Measurements from ENCODE around the gene RSL1D1.
"Not testable (repeated sequence)": the region's sequence is repeated elsewhere in the genome, so short reads cannot be mapped to it uniquely, and the experiment has no call there.

RSL1D1 gene

DNA sequence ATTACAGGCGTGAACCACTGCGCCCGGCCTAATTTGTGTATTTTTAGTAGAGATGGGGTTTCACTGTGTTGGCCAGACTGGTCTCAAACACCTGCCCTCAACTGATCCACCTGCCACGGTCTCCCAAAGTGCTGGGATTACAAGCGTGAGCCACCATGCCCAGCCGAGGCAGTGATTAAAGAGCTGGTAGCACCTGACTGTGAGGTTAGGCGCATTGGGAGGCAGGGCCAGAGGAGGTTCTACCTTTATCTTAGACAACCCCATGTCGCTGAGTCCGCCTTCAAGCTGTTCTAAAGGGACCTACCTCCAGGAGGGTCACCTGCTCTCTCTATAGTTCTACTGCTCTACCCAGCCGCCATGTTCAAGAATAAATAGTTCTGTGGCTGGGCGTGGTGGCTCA is 8.1 kb downstream of the RSL1D1 start:
- DNase-seq: no peak

DNA sequence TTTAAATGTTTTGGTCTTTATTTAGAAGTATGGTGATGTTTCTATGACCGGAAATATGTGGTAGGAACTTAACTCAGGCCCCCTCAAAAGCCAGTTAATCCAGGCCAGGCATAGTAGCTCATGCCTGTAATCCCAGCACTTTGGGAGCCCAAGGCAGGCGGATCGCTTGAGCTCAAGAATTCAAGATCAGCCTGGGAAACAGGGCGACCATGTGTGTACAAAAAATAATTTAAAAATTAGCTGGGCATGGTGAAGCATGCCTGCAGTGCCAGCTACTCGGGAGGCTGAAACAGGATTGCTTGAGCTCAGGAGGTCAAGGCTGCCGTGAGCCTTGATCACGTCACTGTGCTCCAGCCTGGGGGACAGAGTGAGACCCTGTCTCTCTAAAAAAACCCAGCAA is 10.3 kb downstream of the RSL1D1 start:
- DNase-seq: no peak

DNA sequence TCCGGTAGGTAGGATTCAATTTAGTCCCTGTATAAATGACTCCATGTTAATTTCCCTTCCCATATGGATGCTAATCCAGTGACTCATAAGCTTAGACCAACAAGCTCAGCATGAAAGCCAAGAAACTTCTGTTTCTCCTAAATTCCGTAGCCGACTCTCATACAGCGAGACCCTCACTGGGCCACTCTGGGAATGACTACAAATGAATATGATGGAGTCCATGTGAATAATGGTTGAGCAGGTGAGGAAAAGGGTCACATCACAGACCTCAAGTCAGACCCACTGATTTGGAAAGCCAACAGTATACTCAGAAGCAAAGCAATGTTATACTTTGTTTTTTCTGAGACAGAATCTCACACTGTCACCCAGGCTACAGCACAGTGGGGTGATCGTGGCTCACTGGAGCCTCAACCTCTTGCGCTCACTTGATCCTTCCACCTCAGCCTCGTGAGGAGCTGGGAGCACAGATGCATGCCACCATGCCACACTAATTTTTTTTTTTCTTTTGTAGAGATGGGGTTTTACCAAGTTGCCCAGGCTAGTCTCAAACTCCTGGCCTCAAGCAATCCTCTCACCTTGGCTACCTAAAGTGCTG is 14.6 kb downstream of the RSL1D1 start:
- no peak for DNase-seq

DNA sequence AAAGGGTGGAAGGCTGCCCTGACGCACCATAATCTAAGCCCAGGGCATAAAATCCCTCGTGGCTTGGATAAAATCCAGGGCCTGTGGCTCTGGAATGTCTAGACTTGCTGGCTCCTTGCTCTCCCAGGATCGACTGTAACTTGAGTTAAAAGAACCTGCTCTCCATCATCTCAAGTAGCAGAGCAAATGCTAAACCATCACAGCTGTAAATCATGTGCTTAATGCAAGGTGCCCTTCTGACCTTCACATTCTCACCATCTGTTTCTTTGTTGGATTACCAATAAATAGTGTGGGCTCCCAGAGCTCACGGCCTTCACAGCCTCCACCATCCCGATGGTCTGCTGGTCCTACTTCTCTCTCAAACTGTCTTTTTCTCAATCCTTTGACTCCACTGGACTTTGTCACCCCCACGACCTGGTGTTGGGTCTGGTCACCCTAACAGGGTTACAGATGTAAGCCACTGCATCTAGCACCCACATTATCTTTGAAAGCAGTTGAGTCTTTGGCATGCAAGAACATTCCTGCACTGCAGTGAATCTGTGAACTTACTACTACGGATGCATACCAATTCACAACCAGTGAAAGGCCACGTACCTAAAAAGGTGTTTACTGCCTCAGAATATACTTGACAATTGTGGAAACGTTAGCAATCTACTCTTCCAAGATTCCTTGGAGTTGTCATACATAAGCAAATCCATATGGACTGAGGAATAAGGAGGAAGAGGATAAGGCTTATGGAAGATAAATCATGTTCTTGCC is 15.3 kb downstream of the RSL1D1 start:
- no peak for DNase-seq

DNA sequence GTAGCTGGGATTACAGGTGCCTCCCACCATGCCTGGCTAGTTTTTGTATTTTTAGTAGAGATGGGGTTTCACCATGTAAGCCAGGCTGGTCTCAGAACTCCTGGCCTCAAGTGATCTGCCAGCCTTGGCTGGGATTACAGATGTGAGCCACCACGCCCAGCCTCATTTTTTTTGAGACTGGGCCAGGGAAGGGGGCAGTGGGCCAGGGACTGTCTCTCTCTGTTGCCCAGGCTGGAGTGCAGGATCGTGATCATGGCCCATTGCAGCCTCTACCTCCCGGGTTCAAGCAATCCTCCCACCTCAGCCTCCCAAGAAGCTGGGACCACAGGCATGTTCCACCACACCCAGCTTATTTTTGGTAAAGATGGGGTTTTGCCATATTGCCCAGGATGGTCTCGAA is 16.0 kb downstream of the RSL1D1 start:
- no peak for DNase-seq

DNA sequence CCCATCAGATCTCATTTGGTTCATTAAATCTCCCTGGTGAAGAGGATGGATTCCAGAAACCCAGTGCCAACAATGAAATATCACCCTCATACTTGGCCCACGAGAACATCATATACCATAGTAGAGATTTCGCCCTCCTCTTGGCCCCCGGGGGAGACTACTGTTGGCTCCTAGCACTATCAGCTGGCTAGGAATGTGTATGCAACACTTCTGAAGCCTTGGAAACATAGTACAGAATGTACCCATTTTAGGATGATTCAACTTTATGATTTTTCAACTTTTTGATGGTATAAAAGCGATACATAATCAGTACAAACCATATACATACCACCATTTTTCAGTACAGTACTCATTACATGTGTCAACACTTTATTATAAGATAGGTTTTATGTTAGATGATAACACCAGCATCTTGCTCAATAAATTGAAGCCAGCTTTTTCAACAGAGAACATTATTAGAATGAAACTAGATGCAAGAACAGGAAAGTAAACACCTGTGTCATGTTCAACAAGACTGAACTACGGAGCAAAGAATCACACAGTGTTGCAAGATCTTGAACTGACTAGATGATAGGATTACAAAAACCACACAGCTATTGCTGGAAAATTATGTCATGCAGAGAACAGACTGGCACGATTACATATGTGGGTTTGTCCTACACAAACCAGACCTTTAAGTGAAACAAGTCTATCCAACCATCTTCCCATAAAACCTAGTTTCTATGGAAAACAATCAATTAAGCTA is 17.2 kb downstream of the RSL1D1 start:
- no peak for DNase-seq

DNA sequence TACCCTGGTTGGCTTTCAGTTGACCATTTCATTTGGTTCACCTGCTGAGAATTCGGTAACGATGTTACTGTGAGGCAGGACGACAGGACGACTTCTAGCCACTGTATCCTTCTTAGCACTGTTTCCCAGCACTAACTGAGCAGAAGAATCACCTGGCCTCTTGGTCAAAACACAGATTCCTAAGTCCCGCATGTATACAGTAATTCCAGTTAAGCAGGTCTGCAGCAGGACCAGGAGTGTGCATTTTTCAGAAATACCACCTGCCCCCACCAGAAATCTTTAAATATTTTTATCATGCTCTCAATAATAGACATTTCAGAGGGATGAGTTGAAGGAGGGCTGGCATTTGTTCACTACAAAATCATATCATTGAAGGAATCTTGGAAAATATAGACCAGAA is 22.6 kb downstream of the RSL1D1 start:
- DNase-seq: no peak

DNA sequence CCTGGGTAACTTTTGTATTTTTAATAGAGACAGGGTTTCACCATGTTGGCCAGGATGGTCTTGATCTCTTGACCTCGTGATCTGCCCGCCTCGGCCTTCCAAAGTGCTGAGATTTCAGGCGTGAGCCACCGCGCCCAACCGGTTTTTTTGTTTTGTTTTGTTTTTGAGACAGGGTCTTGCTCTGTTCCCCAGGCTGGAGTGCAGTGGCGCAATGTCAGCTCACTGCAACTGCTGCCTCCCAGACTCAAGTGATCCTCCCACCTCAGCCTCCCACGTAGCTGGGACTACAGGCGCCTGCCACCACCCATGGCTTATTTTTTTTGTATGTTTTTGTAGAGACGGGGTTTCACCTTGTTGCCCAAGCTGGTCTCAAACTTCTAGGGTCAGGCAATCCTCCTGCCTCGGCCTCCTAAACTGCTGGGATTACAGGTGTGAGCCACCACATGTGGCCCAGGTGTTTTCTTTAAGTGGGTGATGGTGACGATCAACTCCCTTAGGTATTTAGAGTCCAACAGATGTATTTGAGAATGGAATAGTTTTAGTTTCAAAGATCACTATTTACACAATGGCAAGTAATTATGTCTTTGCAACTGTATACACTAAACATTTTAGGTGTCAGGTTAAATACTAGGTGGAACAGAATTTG is 25.7 kb downstream of the RSL1D1 start:
- not testable (repeated sequence) for DNase-seq

DNA sequence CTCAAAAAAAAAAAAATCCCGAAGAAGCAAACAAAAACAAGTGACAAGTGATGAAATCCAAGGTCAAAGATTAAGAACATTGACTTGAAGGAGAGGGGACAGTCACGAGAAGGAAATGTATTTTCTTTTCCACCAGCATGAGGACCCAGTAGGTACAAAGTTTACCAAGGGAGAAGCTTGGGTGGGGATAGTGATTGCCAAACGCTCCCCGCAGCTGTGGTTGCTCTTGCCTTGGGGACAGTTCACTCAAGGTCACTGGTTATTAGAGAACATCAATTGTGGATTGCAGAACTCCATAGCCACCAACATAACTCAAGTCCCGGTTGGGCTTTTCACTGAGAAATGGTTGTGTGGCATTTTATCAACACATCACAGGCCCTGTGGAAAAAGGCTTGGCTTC is 27.0 kb downstream of the RSL1D1 start:
- DNase-seq: peak; percentile 40

DNA sequence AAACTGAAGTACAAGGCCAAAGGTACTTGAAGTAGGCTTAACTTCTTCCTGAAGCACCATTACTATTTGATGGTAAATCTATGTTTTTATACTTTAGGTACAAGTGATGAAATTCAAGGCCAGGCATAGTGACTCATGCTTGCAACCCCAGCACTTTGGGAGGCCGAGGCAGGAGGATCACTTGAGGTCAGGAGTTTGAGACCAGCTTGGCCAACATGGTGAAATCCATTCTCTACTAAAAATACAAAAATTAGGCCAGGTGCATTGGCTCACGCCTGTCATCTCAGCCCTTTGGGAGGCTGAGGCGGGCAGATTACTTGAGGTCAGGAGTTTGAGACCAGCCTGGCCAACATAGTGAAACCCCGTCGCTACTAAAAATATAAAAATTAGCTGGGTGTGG is 27.7 kb downstream of the RSL1D1 start:
- DNase-seq: not testable (repeated sequence)

DNA sequence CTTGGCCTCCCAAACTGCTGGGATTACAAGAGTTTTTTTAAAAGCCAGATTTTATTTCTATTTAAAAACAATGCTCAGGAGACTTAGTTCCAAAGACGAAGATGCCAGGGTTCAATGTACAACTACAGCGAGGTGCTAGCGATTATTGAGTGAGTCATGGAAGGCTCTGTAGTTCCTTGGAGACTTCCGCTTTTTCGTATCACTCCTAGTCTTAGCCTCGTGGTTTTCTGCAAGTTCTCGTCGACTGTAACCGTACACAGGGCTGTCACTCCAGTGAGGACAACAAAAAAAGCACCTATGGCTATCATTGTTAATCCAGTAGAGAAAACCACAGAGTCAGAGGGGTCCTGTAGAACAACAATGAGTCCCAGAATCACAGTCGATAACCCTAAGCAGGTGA is 31.5 kb downstream of the RSL1D1 start:
- DNase-seq: no peak

DNA sequence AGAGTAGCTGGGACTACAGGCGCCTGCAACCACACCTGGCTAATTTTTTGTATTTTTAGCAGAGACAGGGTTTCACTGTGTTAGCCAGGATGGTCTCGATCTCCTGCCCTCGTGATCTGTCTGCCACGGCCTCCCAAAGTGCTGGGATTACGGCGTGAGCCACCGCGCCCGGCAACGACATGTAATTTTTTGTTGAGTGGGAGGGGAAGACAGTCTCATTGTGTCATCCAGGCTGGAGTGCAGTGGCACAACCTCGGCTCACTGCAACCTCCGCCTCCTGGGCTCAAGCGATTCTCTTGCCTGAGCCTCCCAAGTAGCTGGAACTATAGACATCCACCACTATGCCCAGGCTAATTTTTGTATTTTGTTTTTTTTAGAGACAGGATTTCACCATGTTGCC is 32.4 kb downstream of the RSL1D1 start:
- not testable (repeated sequence) for DNase-seq

DNA sequence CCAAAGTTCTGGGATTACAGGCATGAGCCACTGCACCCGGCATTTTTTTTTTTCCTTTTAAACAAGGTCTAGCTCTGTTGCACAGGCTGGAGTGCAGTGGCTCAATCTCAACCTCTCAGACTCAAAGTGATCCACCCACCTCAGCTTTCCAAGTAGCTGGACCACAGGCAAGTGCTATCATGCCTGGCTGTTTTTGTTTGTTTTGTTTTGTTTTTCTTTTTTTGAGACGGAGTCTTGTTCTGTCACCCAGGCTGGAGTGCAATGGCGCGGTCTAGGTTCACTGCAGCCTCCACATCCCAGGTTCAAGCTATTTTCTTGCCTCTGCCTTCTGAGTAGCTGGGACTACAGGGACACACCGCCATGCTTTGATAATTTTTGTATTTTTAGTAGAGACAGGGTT is 35.2 kb downstream of the RSL1D1 start:
- DNase-seq: no peak

DNA sequence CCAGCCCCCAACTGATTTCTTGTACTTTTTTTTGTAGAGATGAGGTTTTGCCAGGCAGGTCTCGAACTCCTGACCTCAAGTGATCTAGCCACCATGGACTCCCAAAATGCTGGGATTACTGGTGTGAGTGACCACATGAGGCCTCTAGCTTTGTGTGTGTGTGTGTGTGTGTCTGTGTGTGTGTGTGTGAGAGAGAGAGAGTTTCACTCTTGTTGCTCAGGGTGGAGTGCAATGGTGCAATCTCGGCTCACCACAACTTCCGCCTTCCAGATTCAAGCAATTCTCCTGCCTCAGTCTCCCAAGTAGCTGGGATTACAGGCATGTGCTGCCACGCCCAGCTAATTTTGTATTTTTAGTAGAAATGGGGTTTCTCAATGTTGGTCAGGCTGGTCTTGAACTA is 36.5 kb downstream of the RSL1D1 start:
- peak; percentile 62 for DNase-seq

DNA sequence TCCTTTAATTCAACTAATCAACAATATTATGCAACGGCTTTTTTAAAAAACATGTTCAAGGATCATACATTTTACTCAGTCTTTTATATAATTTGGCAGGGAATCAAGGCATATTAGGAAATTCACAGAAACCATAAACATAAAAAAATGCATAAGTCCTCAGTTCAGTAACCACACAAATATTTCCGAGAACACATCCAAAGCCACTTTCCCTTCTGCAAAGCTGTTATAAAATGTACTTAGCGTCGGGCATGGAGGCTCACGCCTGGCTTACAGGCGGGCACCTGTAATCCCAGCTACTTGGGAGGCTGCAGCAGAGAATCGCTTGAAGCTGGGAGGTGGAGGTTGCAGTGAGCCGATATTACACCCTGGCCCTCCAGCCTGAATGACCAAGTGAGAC is 44.6 kb downstream of the RSL1D1 start:
- DNase-seq: no peak

DNA sequence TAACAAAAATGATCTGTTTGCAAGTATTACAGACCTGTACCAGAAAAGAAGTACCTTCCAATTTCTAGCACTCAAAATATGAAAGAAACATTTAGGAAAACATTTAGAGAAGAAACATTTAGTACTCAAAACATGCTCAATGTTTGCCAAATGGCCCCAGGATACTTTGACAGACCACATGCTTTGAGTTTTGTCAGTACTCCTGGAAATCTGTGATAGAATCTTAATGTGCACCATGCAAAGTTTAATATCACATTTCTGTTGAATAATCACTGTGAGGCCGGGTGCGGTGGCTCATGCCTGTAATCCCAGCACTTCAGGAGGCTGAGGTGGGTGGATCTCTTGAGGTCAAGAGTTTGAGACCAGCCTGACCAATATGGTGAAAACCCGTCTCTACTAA is 45.8 kb downstream of the RSL1D1 start:
- DNase-seq: no peak

DNA sequence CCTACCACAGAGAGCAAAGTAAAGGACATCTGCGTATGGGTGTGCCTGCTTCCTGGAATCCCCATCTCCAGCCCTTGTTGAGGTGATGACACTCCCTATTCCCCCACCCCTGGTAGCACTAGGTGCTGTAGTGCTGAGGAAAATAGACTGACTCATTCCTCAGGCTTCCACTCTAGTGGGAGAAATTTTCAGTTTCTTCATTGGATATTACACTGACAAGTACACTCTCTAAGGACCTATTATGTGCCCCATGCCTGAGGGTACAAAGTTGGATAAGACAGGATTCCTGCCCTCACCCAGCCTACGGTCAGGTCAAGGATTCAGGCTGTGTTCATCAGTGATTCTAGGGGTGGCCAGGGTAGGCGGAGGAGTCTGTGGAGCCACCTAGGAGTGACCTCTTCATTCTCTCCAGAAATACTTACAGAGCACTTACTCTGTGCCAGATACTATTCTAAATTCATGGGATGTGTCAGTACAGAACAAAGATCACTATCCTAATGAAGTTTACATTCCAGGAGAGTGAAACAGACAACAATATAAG is 49.8 kb downstream of the RSL1D1 start:
- DNase-seq: no peak

DNA sequence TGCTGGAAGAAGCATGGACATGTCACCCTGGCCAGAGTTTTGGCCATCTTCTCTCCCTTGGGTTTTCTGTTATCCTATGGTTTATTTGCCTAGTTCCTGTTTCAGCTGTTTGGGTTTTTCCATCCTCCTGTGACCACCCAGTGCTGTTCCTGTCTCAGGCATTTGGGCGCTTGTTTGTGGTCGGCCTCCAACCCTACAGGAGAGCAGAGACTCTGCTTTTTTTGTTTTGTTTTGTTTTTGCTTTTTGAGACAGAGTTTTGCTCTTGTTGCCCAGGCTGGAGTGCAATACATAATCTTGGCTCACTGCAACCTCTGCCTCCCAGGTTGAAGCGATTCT is 51.0 kb downstream of the RSL1D1 start:
- peak; percentile 41 for DNase-seq

DNA sequence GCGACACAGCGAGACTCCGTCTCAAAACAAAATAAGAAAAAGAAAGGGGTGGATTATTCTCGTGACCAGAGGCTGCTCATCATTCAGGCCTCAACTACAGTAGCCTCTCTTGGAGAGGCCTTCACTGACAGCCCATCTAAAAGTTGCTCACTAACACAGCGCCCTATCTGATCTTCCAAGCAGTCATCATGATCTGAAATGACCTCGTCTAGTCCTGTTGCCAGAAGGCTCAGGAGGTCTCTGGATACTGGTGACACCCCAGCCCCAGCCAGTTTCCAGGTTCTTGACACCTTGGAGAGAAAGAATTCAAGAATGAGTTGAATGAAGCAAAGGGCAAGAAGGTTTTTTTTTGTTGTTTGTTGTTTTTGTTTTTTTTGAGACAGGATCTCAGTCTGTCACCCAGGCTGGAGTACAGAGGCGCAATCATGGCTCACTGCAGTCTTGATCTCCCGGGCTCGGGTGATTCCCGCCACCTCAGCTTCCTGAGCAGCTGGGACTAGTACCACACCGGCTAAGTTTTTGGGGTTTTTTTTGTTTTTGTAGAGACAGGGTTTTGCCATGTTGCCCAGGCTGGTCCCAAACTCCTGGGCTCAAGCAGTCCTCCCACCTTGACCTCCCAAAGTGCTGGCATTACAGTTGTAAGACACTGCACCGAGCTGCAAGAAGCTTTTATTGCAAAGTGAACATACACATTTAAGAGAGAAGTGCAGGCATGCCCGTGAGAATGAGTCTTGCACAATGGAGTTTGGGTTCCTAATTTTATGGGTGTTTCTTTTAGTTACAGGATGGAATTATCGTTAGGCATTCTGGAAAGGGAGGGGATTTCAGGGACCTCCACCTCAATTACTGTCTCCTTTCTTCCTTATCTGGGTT is 51.6 kb downstream of the RSL1D1 start:
- peak; percentile 40 for DNase-seq

DNA sequence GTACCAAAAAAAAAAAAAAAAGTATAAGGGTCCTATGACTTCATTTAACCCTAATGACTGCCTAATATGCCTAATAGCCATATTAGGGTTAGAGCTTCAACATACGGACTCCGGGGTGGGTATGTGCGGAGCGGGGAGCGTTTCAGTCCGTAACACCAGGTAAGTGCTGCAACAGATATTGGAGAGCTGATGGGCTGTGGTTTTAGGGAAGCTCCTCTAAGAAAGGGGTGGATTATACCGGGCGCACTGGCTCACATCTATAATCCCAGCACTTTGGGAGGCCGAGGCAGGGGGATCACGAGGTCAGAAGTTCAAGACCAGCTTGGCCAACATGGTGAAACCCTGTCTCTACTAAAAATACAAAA is 52.3 kb downstream of the RSL1D1 start:
- no peak for DNase-seq

DNA sequence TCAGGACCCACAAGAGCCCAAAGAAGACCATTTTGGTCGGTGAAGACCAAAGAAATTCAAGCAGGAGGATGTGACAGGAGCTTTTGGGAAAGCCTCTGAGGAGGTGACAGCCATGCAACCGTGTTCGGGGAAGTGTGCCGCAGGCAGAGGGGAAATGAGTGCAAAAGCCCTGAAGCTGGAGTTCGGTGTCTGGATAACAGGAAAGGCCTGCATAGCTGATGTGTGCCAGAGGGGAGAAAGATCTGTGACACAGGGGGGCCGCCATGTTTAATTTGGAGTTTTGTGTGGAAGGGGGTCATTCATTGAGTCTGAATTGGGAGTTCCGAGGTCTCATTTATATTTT is 53.4 kb downstream of the RSL1D1 start:
- no peak for DNase-seq

DNA sequence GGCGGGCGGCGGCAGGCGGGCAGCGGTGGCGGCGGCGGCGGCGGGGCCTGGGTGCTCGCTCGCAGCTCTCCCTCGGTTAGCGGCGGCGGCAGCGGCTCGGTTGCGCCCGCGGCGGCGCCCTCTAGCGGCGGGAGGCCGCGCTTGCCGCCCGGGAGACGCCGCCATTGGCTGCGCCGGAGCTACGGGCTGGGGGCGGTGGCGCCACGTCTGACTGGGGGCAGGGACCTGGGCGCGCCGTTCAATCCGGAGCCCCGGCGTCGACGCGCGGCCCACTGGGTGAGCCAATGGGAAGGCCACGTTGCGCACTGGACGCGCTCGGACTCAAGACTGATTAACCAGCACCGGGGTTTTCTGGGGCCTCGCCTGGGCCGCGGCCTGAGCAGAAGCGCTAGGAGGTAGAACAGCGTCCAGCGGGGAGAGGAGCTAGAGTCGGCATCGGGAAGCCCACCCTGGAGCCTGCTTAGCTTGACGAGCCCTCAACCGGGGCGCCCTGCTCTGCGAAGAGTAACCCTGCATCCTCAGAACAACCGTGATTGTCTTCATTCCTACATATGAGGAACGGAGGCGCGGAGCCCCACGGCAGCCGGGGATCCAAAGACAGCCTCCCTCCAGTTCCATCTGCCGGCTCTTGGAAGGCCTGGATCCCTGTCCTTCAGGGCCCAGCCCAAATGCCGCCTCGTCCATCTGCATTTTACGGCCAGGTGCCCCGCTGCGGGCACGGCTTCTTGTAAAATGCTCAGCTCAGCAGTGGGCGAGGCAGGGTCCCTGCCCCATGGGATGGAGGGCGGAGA is 54.0 kb downstream of the RSL1D1 start, which contains the start of gene ZC3H7A:
Gene ZC3H7A (minus strand): TSS at position 93 of the 791 bp plus-strand sequence. CDS start 14,904 bp downstream, outside the sequence.
- DNase-seq: peak; percentile 95

Data from CD4-positive, alpha-beta T cell treated with Interleukin-15 for 1 hour (primary cell).